ENCODE measurements around the gene SAMD13.
A peak's percentile ranks its signal among the peaks of the same experiment; 100 is the strongest.

SAMD13 gene

DNA sequence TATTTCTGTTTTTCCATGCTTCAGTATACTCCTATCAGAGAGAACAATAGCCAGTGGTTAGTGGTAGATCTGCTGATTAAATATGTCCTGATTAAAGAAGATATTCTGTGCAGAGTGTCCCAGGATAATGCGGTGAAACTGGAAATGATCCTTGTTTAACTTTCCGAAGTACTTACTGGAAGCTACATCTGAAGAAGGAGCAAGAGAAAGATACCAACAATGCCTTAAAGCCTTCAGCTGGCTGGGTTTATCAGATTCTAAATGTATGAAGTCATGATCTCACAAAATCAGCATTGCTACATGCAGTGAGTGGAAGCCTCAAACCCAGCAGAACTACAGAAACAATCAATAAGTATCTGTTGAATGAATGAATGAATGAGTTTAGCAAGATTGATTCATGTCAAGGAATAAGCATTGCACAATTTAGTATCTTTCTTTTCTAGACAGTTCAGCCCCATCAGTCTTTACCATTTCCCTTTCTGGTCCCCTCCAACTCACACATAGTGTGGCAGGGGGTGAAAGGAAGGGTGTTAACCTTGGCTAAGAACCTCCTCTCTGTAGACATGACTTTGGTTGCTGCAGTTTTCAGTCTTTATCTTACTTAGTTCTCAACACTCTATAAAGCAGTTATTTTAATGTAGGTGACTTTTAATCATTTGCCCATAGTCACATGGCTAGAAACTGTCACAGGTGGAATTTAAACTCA is 72.1 kb downstream of the SAMD13 start:
- DNase-seq (ENCODE audit: low read depth) = no peak

DNA sequence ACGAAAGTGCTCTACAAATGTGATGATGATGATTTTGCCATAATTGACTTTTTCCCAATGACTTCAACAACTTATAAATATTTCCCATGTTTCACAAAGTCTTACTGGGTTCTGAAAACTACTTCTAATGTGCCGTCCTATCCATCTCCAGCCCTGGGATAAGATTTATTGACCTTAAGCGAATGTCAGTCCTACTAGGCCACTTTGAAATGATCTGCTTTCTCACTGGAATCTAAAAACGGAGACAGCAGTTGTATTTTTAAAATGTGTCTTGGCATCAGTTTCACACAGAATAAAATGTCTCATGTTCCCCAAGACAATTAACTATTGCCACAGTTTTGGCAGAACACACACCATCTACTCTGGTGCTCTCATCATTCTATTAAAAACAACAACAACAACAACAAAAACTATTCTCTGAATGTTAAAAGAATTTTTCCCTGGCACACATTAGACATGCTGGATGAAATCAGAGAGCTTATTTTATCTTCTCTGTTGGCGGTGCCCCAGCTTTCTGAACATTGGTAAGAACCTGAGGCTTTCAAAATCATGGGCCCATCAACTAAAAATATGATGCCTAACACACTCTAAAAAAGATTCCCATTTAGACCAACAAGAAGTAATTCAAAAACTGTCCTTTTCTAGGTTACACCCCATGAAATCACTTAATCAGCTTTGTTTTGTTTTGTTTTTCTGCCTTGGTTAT is 73.6 kb downstream of the SAMD13 start:
- no peak for DNase-seq (ENCODE audit: low read depth)

DNA sequence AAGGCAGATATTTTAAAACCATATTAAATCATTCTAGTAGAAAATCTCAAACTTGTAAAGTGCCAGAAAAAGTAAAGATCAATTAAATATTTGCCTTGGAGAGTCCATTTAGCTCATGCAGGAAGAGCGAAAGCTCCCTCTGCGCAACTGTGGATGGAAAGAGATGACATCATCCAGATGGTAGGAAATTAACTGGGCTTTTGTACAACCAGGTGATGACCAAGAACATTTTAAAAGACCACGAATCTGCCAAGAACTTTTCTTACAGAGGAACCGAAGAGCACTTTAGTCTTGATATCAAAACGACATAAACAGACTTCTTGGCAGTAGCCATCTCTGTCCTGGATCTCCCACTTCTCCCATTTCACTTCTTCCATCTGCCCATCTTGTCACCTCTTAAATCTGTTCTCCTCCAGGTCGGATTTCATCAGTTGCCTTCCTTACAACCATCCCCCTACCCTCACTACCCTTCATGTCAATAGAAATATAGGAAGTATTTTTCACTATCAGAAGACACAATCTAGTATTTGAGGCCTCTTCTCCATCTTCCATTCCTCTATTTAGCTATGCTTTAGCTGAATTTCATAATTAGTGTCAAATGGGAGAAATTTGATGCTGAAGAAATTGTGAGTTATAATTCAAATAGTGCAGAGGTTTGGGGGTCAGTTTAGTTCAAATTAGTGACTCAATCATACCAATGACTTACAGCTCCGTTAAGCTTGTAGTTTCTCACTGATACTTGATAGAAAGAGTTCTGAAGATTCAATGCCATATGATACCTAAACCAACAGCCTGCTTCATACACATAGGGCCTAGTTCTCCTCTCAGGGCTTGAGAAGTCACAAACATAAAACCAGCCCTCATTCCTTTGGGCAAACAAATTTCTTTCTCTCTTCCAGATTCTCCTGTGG is 74.7 kb downstream of the SAMD13 start:
- no peak for DNase-seq (ENCODE audit: low read depth)

DNA sequence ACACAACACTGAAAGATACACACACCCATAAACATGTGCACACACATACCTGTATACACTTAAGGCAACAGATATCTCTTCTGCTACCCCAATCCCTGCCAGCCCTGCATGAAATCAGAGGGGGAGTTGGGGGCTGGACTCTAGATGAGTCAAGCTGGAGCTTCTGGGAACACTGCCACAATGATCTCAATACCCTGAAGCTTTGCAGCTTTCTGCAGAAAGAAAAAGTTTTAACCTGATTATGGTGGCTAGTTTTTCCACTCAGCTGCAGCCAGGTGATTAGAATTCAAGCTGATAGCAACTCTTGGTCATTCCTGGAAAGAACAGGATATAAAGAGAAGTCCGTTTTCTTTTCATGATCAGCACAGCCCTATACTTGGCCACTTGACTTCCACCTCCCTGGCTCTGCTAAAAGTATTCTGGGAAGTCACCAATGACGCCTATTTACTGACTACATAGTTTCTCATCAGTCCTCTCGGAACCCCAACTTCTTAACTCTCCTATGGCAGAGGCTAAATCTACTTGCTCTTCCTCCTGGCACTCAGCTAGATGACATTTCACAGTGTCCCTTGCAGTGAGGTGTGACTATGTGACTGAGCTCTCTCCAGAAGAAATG is 76.1 kb downstream of the SAMD13 start:
- DNase-seq (ENCODE audit: low read depth) = peak; percentile 79

DNA sequence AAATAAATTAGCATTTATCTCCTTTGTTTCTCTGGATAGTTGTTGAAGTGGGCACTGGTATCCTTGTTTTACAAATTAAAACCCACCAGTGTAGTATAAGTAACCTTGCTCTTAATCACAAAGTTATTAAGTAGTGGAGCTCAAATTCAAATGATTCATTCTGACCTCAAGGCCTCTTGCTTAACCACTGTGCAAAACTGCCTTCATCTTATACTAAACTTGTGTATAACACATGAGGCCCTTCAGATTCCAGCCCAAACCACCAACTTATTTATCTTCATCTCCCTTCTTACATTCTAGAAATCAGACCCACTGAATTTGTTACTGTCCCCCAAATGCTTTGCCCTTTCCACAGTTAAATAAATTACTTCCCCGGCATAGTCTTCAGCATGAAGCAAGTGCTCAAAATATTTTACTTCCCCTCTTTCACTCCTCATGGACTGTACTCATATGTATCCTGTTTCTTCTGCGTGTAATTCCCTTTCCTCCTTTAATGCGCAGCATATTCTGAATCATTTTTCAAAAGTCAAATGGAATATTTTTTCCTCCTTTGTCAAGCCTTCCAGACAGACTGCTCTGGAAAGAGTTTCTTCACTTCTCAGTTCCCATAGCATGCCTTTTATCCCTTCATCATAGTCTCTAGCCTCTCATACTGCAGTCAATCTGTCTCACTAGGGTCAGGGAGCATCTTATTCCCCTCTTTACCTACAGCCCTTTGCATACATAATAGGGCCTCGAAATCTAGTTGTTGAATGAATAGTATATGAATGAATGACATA is 77.8 kb downstream of the SAMD13 start:
- DNase-seq (ENCODE audit: low read depth) = peak; percentile 38

DNA sequence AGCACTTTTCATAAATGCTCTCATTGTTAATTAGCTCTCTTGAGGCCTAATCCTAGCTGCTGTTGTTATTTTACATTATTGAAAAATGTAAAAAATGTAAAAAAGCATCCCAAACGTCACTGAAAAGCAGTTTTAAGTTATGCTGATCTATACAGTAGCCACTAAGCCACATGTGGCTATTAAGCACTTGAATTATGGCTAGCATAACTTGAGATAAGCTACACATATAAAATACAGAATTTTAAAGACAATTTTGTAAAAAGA is 78.3 kb downstream of the SAMD13 start:
- DNase-seq (ENCODE audit: low read depth) = no peak

DNA sequence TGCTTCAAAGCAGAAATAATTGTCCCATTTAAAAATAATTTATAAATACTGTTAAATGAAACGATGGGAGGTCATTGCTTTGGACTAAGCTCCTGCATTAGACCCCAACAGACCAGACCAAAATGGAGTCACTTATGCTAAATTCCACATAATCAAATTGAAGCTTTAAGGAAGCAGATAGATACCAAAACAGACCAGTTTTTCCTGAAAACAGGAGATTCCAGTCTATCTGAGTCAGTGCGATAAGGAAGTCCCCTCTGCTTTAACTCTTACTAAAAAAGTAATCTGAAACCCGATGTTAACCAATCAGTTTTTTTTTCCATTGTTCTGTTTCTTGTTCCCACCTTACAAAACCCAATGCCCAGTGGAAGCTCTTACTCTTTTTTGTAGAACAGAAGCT is 80.6 kb downstream of the SAMD13 start:
- no peak for DNase-seq (ENCODE audit: low read depth)

DNA sequence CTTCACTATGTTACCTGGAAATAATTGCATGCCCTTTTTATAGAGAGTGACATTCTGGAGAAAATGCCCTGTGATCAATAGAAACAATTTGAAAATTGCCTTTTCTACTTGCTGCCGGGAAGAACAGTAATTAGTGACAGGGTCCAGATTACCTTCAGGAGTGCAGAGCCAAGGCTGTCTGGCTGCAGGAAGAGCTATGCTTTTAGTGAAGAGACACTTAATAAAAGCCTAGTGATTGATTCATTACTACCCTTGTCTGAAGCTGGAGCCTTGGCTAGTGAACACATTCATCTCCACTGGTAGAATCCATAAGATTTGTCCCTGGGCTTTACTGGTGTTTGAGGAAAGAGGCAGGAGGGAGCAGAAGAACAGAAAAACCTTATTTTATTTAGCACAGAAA is 83.8 kb downstream of the SAMD13 start:
- no peak for DNase-seq (ENCODE audit: low read depth)

DNA sequence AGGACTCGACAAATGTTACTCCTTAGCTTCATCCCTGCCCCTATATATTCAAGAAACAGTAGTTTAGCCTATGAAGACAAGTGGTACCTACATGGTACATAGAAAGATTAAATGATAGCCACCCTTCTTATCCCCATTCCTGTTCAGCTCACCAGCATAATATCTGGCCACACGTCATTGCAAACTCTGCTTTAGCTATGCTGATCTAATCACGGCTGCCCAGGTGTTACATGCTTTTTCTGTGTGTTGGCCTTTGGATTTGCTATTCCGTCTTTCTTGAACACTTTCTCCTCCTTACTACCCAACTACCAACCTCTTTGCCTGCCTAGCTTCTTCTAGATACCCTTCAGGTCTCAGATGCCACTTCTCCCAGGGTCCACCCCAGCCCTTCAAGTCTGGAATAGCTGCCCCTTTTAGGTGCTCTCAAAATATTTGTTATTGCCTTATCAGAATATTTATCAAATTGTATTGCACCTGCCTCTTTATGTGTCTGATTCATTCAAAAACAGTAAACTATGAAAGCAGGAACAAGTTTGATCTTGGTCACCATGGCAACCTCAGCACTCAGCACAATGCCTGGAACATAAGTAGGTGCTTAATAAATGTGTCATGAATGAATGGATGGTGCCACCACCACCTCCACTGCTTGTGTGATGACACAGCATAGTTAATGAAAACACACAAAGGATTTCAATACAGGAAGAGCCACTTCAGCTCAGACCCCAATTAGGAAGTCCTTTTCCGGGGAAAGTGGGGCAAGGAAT is 85.4 kb downstream of the SAMD13 start:
- DNase-seq (ENCODE audit: low read depth) = no peak

DNA sequence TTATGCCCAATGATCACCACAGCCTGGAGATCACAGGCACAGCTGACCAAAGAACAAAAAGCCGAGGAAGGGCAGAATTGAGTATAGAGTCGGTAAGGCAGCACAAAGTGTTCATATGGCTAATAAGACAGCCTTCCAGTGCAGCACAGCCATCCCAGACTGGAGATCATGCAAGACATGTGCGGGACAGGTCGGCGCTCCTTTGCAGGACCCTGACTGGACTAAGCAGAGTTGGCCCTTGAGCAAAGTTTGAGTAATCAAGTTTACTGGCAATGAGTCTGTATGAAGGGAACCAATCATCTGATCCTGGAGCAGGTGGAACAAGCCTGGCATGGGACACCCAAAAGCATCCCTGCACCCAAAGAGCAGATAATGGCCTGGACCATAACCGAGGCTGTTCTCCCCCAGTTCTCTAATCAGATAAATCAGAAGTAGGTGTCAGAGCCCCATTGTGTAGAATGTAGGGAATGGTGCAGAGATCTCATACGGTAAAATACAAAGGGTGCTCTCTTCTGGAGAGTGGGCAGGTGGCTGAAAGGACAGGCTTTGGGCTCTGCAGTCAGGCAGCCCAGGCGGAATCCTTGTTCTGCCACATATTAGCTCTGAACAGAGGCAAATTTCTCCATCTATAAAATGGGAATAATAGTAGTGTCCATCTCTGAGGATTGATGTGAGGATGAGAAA is 86.1 kb downstream of the SAMD13 start:
- DNase-seq (ENCODE audit: low read depth) = no peak

DNA sequence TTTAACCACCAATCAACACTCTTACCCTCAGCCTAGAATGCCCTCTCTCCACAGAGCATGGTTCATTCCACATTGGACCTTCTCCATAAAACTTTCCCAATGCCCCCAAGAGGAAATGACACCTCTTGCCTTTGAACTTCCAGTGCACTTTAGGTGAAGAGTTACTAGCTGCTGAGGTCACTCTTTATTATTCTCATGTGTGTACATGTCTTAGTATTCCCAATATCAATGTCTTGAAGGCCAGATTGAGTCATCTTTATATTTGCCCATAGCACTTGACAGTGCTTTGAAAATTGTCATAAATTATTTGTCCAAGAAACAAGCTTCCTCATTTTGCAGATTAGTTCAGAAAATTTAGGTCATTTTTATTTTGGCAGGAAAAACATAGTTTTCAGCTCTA is 88.7 kb downstream of the SAMD13 start:
- DNase-seq (ENCODE audit: low read depth) = no peak

DNA sequence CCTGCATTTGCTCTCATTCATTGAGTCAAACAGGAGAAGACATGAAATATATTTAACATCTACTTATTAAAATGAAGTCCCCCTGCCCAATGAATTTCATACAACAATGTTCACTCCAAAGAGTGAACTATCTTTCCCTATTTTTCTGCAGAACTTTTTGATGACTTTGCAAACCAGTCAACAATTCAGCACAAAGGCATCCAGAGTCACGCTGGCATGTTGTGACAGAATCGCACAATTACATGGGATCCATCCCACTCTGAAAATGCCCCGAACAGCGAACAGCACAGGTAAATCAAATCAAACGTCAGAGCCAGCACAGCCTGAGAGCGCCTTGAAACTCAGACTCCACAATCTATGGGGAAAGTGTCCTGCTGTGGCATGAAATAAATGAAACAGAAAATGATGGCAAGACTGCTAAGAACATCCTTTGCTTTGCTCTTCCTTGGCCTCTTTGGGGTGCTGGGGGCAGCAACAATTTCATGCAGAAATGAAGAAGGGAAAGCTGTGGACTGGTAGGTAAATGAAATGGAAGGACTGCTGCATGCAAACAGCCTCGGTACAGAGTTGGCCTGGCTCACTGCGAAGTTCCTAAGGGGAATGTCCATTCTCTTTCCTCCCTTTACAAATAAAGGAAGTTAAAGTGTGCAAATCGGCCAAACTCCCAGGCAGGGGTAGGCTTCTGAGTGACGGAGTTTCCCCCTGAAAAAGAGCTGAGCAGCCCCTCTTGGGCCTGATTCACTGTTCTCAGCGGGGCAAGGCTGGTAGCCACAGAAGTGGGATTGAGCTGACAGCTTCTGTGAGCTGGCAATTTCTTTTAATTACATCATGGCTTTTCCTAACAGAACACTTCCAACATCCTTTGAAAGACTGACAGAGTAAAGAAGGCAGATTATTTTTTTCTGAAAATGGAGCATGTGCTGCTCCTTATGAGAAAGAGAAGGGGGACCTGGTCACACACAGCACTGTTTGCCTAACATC is 97.0 kb downstream of the SAMD13 start, which contains the start of gene DNASE2B:
DNASE2B (plus strand) TSS at position 310 of the 981 bp plus-strand sequence; CDS start at position 391, 81 bp downstream.
- DNase-seq (ENCODE audit: low read depth) = no peak
